HepG2 (cell line): ENCODE measurements around the gene TM4SF1. TPM values are rescaled to one million over a fixed set of nuclear protein-coding genes. Genes with fewer than 3 reads are reported as not detected.

Experiments
- ATAC-seq: fragments of 200-7000 bp; cut with Tn5 transposase; 3 replicates; pipeline ENCODE4 v1.9.1; 2020; ENCODE audit warnings: mild to moderate bottlenecking, moderate library complexity
- BruUV-seq: library from RNA; stranded (reverse); fragments of 400-500 nt; replicated peaks from 2 replicates; lab custom pipeline; 2021; lab: Mats Ljungman, UMichigan
- CTCF ChIA-PET: fragments of 300-600 bp; formaldehyde crosslinking; extraction: SDS; loops from one replicate; lab custom pipeline; 2021; ENCODE audit warnings: low total read pairs, inconsistent platforms, low intra/inter-chr PET ratio; lab: Yijun Ruan, JAX
- POLR2A ChIA-PET: fragments of 350-600 bp; sonication (Branson Sonifier 250); formaldehyde crosslinking; loops from one replicate; lab custom pipeline; 2020; ENCODE audit warnings: antibody characterized with exemption, inconsistent platforms; lab: Yijun Ruan, JAX
- DNase-seq: peaks from one replicate; pipeline ENCODE4 v3.0.0-alpha.2; 2015; ENCODE audit warnings: low spot score
- FAIRE-seq: peaks from 3 replicates; lab custom pipeline; 2011; peaks lifted over from hg19 to GRCh38; lab: Jason Lieb, UNC
- H2AFZ ChIP-seq: one replicate; pipeline ENCODE4 v1.6.1; 2011; ENCODE audit warnings: low read length, inconsistent platforms
- H3K27ac ChIP-seq: fragments of 300-600 bp; 3 replicates; pipeline ENCODE4 v1.8.0; 2011; ENCODE audit warnings: mixed run types, mild to moderate bottlenecking, mixed read lengths, low read length, inconsistent platforms; ENCODE audit not compliant: insufficient read depth; ENCODE audit errors: extremely low read length
- H3K27me3 ChIP-seq, 2 experiments: fragments of 200-600 bp in 1 of 2; 2 replicates in 1 of 2; 3 replicates in 1 of 2; pipeline versions ENCODE4 v1.6.0 to v1.8.0; 2011; ENCODE audit warnings: low read length in 2 of 2, mild to moderate bottlenecking in 2 of 2, moderate library complexity in 2 of 2, inconsistent platforms in 1 of 2; ENCODE audit not compliant: insufficient read depth in 2 of 2, control insufficient read depth in 1 of 2
- H3K36me3 ChIP-seq, 2 experiments: fragments of 200-600 bp in 1 of 2; replicated peaks in 1 of 2; 2 replicates in 1 of 2; 3 replicates in 1 of 2; pipeline versions ENCODE4 v1.5.1 to v1.8.0; 2011; ENCODE audit warnings: low read length in 2 of 2, inconsistent platforms in 1 of 2; ENCODE audit not compliant: insufficient read depth in 2 of 2, control insufficient read depth in 1 of 2
- H3K4me1 ChIP-seq: 2 replicates; pipeline ENCODE4 v1.5.1; 2012; ENCODE audit warnings: low read length, inconsistent platforms; ENCODE audit not compliant: insufficient read depth
- H3K4me2 ChIP-seq: 2 replicates; pipeline ENCODE4 v1.6.0; 2011; ENCODE audit warnings: low read depth, low read length, inconsistent platforms
- H3K4me3 ChIP-seq, 3 experiments: fragments of 200-600 bp in 1 of 3; sonication (generic), shearing (Covaris generic) in 1 of 3; replicated peaks in 1 of 3; 2 replicates each; pipeline ENCODE4 v1.5.1; 2011 to 2016; ENCODE audit warnings: low read length in 3 of 3, inconsistent platforms in 2 of 3, low read depth in 2 of 3, mild to moderate bottlenecking in 2 of 3, control low read depth in 1 of 3, mixed read lengths in 1 of 3; ENCODE audit not compliant: insufficient read depth in 1 of 3
- H3K79me2 ChIP-seq: one replicate; pipeline ENCODE4 v1.6.1; 2011; ENCODE audit warnings: low read length, inconsistent platforms; ENCODE audit not compliant: insufficient read depth
- H3K9ac ChIP-seq: 2 replicates; pipeline ENCODE4 v1.6.0; 2011; ENCODE audit warnings: mild to moderate bottlenecking, low read depth, low read length, inconsistent platforms; ENCODE audit not compliant: insufficient read depth
- H3K9me3 ChIP-seq: 2 replicates; pipeline ENCODE4 v1.5.1; 2012; ENCODE audit warnings: mild to moderate bottlenecking, low read length
- H4K20me1 ChIP-seq: 2 replicates; pipeline ENCODE4 v1.6.0; 2011; ENCODE audit warnings: inconsistent platforms, mild to moderate bottlenecking, low read length, moderate library complexity; ENCODE audit not compliant: insufficient read depth
- FOXK2 ChIP-seq: fragments of 450-650 bp; IDR thresholded peaks from 2 replicates; pipeline ENCODE4 v1.6.1; 2016
- HNF1B ChIP-seq: sonication (generic); formaldehyde crosslinking; IDR thresholded peaks from 2 replicates; pipeline ENCODE4 v1.5.1; 2020; ENCODE audit warnings: mild to moderate bottlenecking, moderate library complexity, missing genetic modification reagents
- IKZF1 ChIP-seq: fragments of 450-650 bp; IDR thresholded peaks from 2 replicates; pipeline ENCODE4 v1.7.1; 2016
- MNT ChIP-seq: fragments of 450-650 bp; IDR thresholded peaks from 2 replicates; pipeline ENCODE4 v1.6.1; 2016
- MYPOP ChIP-seq: sonication (generic); formaldehyde crosslinking; IDR thresholded peaks from 2 replicates; pipeline ENCODE4 v1.8.1; 2023; ENCODE audit warnings: mild to moderate bottlenecking, moderate library complexity, missing genetic modification reagents
- NR3C1 ChIP-seq: sonication (generic); formaldehyde crosslinking; IDR thresholded peaks from 2 replicates; pipeline ENCODE4 v1.4.0; 2020; ENCODE audit warnings: missing genetic modification reagents
- SRSF9 ChIP-seq: fragments of 200-400 bp; formaldehyde crosslinking; IDR thresholded peaks from 2 replicates; pipeline ENCODE4 v1.6.1; 2018; ENCODE audit warnings: borderline replicate concordance, mild to moderate bottlenecking, low read depth, low read length; ENCODE audit not compliant: insufficient read depth, poor library complexity, severe bottlenecking
- ZNF12 ChIP-seq: sonication (generic); formaldehyde crosslinking; IDR thresholded peaks from 2 replicates; pipeline ENCODE4 v1.5.0; 2020; ENCODE audit warnings: missing genetic modification reagents
- ZNF225 ChIP-seq: sonication (generic); formaldehyde crosslinking; IDR thresholded peaks from 2 replicates; pipeline ENCODE4 v1.4.0; 2020; ENCODE audit warnings: mild to moderate bottlenecking, missing genetic modification reagents
- ZNF44 ChIP-seq: sonication (generic); formaldehyde crosslinking; IDR thresholded peaks from 2 replicates; pipeline ENCODE4 v1.5.1; 2020; ENCODE audit warnings: mild to moderate bottlenecking, missing genetic modification reagents
- ZUFSP ChIP-seq: sonication (generic); formaldehyde crosslinking; IDR thresholded peaks from 2 replicates; pipeline ENCODE4 v1.9.0; 2021; ENCODE audit warnings: missing genetic modification reagents, mild to moderate bottlenecking, borderline replicate concordance
- WGBS: methylation state at CpG from one replicate; pipeline ENCODE4 v1.1.6; 2017; ENCODE audit warnings: low lambda C conversion rate; 5-methylcytosine and 5-hydroxymethylcytosine counted together
- in situ Hi-C: cut with HindIII; loops from 2 replicates; pipeline ENCODE4 v1.10.0; 2017; ENCODE audit warnings: low pct_unique_long_range_greater_than_20kb; ENCODE audit not compliant: extremely low pct_ligation_motif_present
- intact Hi-C: fragments of 100-400 bp; cut with micrococcal nuclease; formaldehyde crosslinking; loops from one replicate; pipeline ENCODE4 v1.10.0; 2022; ENCODE audit not compliant: unreplicated experiment
- polyA plus RNA-seq, 8 experiments: library from polyadenylated mRNA; depleted of rRNA in 3 of 8; stranded (reverse) in 7 of 8; unstranded in 1 of 8; fragments of >200 nt; fragmentation: Illumina TruSeq in 4 of 8; extraction: Trizol in 4 of 8; gene quantifications; 2 replicates each; pipeline versions ENCODE4 v1.2.1 to v1.2.3, GENCODE V29; 2011 to 2016; ENCODE audit warnings: low read depth in 4 of 8, missing spikeins in 1 of 8, mixed read lengths in 1 of 8; ENCODE audit not compliant: insufficient read depth in 1 of 8
- total RNA-seq, 5 experiments: library from RNA; depleted of rRNA; stranded (reverse); fragments of >200 nt; fragmentation: Illumina TruSeq; extraction: Trizol; gene quantifications; 2 replicates each; pipeline ENCODE4 v1.2.3, GENCODE V29; 2016; ENCODE audit warnings: low read depth in 1 of 5
- TF ChIP-seq, protein P1 (sequence below): IDR thresholded peaks from 2 replicates; pipeline ENCODE4 v1.6.1; 2016; ENCODE audit warnings: low read depth, missing genetic modification reagents, missing compliant biosample characterization

Gene TM4SF1
- total and polyA plus RNA-seq, 2 of the 13 experiments (the other 11 are each of a cell fraction or from before 2014, with no cell fraction given) = 431 to 1,359 TPM

DNA sequence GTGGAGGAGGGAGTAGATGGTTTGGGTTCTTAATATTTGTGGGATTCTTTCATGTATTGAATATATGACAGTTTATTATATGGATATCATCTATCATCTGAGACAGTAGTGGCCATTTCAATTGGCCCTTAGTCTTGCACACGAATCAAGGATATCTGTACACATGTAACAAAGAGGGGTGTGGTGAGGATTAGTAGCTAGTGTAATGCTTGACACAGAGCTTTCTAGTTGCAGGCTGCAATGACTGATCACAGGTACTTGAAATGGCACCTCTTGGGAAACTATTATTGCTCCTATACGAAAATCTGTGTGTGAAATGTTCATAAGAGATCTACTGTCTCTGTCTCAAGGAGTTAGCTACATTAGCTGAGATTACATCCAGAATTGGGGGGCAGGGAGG lies 12.8 kb downstream of the TM4SF1 start:
- H2AFZ ChIP-seq = no peak overlapping the region
- ChIA-PET CTCF (no interaction called here), POLR2A (interaction anchor here (1.9 kb wide), 1 partner anchor 8 kb away, joined by 11 read pairs; no protein-coding TSS in a partner anchor)
- intact Hi-C loops (no loop called here), in situ Hi-C loops (no loop called here)
- H3K79me2 ChIP-seq = no peaks in the 10 kb centered on the region
- no peaks in the 10 kb centered on the region for H4K20me1 ChIP-seq
- no TSS peak for BruUV-seq
- DNase-seq (no peak), FAIRE-seq (no peak), ATAC-seq (no peak)
- WGBS = 95% methylated on average over 2 of the region's 2 CpGs
- no peak overlapping the region for H3K4me3 ChIP-seq
- H3K9me3 ChIP-seq = no peaks in the 10 kb centered on the region
- H3K27me3 ChIP-seq = no peaks in the 10 kb centered on the region
- H3K4me2 ChIP-seq = no peak overlapping the region
- no peak overlapping the region for H3K9ac ChIP-seq
- no peaks in the 10 kb centered on the region for H3K36me3 ChIP-seq
- H3K27ac ChIP-seq = no peak overlapping the region
- H3K4me1 ChIP-seq = peaks cover 55% of the 10 kb centered on the region
- TF ChIP-seq ZUFSP (CRISPR knock-in tag) = no peak
- TF ChIP-seq FOXK2 = no peak
- TF ChIP-seq, protein P1, sequence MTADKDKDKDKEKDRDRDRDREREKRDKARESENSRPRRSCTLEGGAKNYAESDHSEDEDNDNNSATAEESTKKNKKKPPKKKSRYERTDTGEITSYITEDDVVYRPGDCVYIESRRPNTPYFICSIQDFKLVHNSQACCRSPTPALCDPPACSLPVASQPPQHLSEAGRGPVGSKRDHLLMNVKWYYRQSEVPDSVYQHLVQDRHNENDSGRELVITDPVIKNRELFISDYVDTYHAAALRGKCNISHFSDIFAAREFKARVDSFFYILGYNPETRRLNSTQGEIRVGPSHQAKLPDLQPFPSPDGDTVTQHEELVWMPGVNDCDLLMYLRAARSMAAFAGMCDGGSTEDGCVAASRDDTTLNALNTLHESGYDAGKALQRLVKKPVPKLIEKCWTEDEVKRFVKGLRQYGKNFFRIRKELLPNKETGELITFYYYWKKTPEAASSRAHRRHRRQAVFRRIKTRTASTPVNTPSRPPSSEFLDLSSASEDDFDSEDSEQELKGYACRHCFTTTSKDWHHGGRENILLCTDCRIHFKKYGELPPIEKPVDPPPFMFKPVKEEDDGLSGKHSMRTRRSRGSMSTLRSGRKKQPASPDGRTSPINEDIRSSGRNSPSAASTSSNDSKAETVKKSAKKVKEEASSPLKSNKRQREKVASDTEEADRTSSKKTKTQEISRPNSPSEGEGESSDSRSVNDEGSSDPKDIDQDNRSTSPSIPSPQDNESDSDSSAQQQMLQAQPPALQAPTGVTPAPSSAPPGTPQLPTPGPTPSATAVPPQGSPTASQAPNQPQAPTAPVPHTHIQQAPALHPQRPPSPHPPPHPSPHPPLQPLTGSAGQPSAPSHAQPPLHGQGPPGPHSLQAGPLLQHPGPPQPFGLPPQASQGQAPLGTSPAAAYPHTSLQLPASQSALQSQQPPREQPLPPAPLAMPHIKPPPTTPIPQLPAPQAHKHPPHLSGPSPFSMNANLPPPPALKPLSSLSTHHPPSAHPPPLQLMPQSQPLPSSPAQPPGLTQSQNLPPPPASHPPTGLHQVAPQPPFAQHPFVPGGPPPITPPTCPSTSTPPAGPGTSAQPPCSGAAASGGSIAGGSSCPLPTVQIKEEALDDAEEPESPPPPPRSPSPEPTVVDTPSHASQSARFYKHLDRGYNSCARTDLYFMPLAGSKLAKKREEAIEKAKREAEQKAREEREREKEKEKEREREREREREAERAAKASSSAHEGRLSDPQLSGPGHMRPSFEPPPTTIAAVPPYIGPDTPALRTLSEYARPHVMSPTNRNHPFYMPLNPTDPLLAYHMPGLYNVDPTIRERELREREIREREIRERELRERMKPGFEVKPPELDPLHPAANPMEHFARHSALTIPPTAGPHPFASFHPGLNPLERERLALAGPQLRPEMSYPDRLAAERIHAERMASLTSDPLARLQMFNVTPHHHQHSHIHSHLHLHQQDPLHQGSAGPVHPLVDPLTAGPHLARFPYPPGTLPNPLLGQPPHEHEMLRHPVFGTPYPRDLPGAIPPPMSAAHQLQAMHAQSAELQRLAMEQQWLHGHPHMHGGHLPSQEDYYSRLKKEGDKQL (CRISPR knock-in tag) = no peak
- no peak for TF ChIP-seq SRSF9
- TF ChIP-seq MNT = no peak
- no peak for TF ChIP-seq MYPOP (CRISPR knock-in tag)
- no peak for TF ChIP-seq ZNF44 (CRISPR knock-in tag)
- TF ChIP-seq ZNF12 = no peak
- TF ChIP-seq HNF1B (CRISPR knock-in tag) = no peak
- TF ChIP-seq IKZF1 = no peak
- no peak for TF ChIP-seq NR3C1 (CRISPR knock-in tag)
- TF ChIP-seq ZNF225 = no peak
